Tibial artery (tissue), 4 donors: ENCODE measurements around the gene PBX1.

Experiments used
- DNase-seq, 2 donors: peaks; one replicate each; pipeline ENCODE4 v3.0.0-alpha.2; 2019
- H3K27ac ChIP-seq, 2 donors: fragments of 200-600 bp; sonication (generic) in 1 of 2; 1 replicate in 1 of 2; 2 replicates in 1 of 2; pipeline ENCODE4 v1.5.1; 2018 to 2019; ENCODE audit warnings: mild to moderate bottlenecking in 1 of 2
- H3K27me3 ChIP-seq, 2 donors: fragments of 200-600 bp; sonication (generic) in 1 of 2; one replicate each; pipeline versions ENCODE4 v1.5.1 to v1.6.0; 2016 to 2019
- H3K36me3 ChIP-seq, 3 donors: fragments of 200-600 bp; sonication (generic) in 2 of 3; one replicate each; pipeline ENCODE4 v1.5.1; 2016 to 2019; ENCODE audit warnings: mild to moderate bottlenecking in 2 of 3
- H3K4me1 ChIP-seq, 4 donors: fragments of 200-600 bp; sonication (generic) in 2 of 4; 1 replicate in 3 of 4; 2 replicates in 1 of 4; pipeline ENCODE4 v1.5.1; 2016 to 2019
- H3K4me3 ChIP-seq, 2 donors: fragments of 200-600 bp; sonication (generic) in 1 of 2; 1 replicate in 1 of 2; 2 replicates in 1 of 2; pipeline ENCODE4 v1.5.1; 2018 to 2019; ENCODE audit warnings: mild to moderate bottlenecking in 2 of 2
- H3K9me3 ChIP-seq, 3 donors: fragments of 200-600 bp; sonication (generic) in 1 of 3; one replicate each; pipeline ENCODE4 v1.5.1; 2016 to 2019
- CTCF ChIP-seq, 2 experiments: fragments of 200-600 bp in 1 of 2; fragments of 450-650 bp in 1 of 2; IDR thresholded peaks; one replicate each; pipeline ENCODE4 v1.5.1; 2017 to 2019; ENCODE audit warnings: antibody characterized with exemption in 2 of 2, mild to moderate bottlenecking in 1 of 2, moderate library complexity in 1 of 2
- intact Hi-C: fragments of 100-400 bp; cut with DNase I; formaldehyde crosslinking; loops from one replicate; pipeline ENCODE4 v1.15.0; 2023; ENCODE audit warnings: low total_unique reads

PBX1 gene

GRCh38 chr1:164706606-164706987 is 147.6 kb downstream of the PBX1 start:
- H3K4me1 ChIP-seq: peaks cover 0 to 47% (median 37%) of the 10 kb centered on the region in 4 donors
- intact Hi-C loops: loop anchor here (5.0 to 10.0 kb wide), 2 partner anchors 41 to 68 kb away; no protein-coding TSS in a partner anchor

GRCh38 chr1:164707868-164708331 is 148.9 kb downstream of the PBX1 start:
- DNase-seq: no peak

More at GRCh38 chr1:164706606-164706987, 147.6 kb downstream of the PBX1 start:
- H3K4me3 ChIP-seq: no peak overlapping the region
- peak overlapping the region; percentile 68 to 70 for H3K27ac ChIP-seq
- no peak for TF ChIP-seq CTCF (IDR thresholded peaks at IDR 0.05)
- no peaks in the 10 kb centered on the region for H3K36me3 ChIP-seq
- H3K27me3 ChIP-seq: no peaks in the 10 kb centered on the region
- DNase-seq: no peak
- no peaks in the 10 kb centered on the region for H3K9me3 ChIP-seq

GRCh38 chr1:164708596-164708995 is 149.6 kb downstream of the PBX1 start:
- Histone ChIP-seq H3K36me3 (no peaks in the 10 kb centered on the region), H3K4me1 (peaks cover 0 to 60% (median 45%) of the 10 kb centered on the region in 4 donors), H3K4me3 (no peak overlapping the region), H3K27ac (peak overlapping the region in 1 of 2 donors; percentile 70), H3K9me3 (no peaks in the 10 kb centered on the region), H3K27me3 (no peaks in the 10 kb centered on the region)
- no peak for DNase-seq
- TF ChIP-seq CTCF (IDR thresholded peaks at IDR 0.05): no peak
- intact Hi-C loops: loop anchor here (5.0 to 10.0 kb wide), 2 partner anchors 39 to 66 kb away; no protein-coding TSS in a partner anchor

More at GRCh38 chr1:164707868-164708331, 148.9 kb downstream of the PBX1 start:
- H3K36me3 ChIP-seq: no peaks in the 10 kb centered on the region
- H3K4me3 ChIP-seq: no peak overlapping the region
- H3K27ac ChIP-seq: peak overlapping the region; percentile 68 to 70
- H3K9me3 ChIP-seq: no peaks in the 10 kb centered on the region
- no peaks in the 10 kb centered on the region for H3K27me3 ChIP-seq
- TF ChIP-seq CTCF (IDR thresholded peaks at IDR 0.05): no peak
- H3K4me1 ChIP-seq: peaks cover 0 to 60% (median 41%) of the 10 kb centered on the region in 4 donors
- intact Hi-C loops: loop anchor here (5.0 to 10.0 kb wide), 2 partner anchors 39 to 67 kb away; no protein-coding TSS in a partner anchor

- H3K4me1 ChIP-seq: peaks cover 0 to 61% (median 47%) of the 10 kb centered on the region in 4 donors
- H3K9me3 ChIP-seq: no peaks in the 10 kb centered on the region
- intact Hi-C loops: loop anchor here (5.0 to 10.0 kb wide), 2 partner anchors 38 to 66 kb away; no protein-coding TSS in a partner anchor
- no peak for TF ChIP-seq CTCF (IDR thresholded peaks at IDR 0.05)
- no peaks in the 10 kb centered on the region for H3K27me3 ChIP-seq
- H3K36me3 ChIP-seq: no peaks in the 10 kb centered on the region
- no peak overlapping the region for H3K4me3 ChIP-seq
- peak overlapping the region in 1 of 2 donors; percentile 70 for H3K27ac ChIP-seq
- DNase-seq: no peak
Observed at GRCh38 chr1:164709126-164709525, 150.1 kb downstream of the PBX1 start.

GRCh38 chr1:164709541-164710278 is 150.7 kb downstream of the PBX1 start:
- Histone ChIP-seq H3K4me1 (peaks cover 0 to 64% (median 47%) of the 10 kb centered on the region in 4 donors), H3K27ac (no peak overlapping the region), H3K9me3 (no peaks in the 10 kb centered on the region), H3K36me3 (no peaks in the 10 kb centered on the region), H3K4me3 (no peak overlapping the region), H3K27me3 (no peaks in the 10 kb centered on the region)
- no peak for TF ChIP-seq CTCF (IDR thresholded peaks at IDR 0.05)
- DNase-seq: no peak
- intact Hi-C loops: loop anchor here (5.0 to 10.0 kb wide), 2 partner anchors 38 to 65 kb away; no protein-coding TSS in a partner anchor
